Mesenteric fat pad (tissue), 1 donor: ENCODE data around the gene FAP. TPM values are rescaled to one million over a fixed set of nuclear protein-coding genes. Genes with fewer than 3 reads are reported as not detected.

Experiments
- DNase-seq: peaks from one replicate; pipeline ENCODE4 v3.0.0-alpha.2; 2020; ENCODE audit warnings: low spot score
- total RNA-seq: library from RNA; stranded (reverse); fragmentation: NEBNext Ultra II Directional; extraction: Animal tissue kit (Norgen Biotek cat#: 25700); gene quantifications from one replicate; pipeline ENCODE4 v1.2.1, GENCODE V29; 2021
- donor health status: DM: yes; HTN: yes; CAD: no.

FAP gene
- total RNA-seq, 1 donor from 2014 or later = 24.7 TPM

DNA sequence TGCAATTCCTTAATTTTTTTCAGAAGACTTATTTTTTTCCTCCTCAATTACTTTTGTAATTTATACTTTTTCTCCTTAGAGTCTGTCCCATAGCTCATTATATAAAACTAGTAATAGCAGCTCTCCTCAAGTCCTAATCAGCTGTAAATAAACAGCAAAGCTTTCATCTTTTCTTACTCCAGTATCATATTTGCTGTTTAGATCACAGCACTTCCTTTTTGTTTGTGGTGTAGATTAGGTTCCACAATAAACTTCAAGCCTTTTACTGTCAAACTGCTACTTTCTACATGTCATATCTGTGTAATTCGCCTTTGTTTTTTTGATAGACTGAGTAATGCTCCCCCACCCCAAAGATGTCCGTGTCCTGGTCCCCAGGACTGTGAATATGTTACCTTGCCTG lies 116.7 kb downstream of the FAP start:
- no peak for DNase-seq

DNA sequence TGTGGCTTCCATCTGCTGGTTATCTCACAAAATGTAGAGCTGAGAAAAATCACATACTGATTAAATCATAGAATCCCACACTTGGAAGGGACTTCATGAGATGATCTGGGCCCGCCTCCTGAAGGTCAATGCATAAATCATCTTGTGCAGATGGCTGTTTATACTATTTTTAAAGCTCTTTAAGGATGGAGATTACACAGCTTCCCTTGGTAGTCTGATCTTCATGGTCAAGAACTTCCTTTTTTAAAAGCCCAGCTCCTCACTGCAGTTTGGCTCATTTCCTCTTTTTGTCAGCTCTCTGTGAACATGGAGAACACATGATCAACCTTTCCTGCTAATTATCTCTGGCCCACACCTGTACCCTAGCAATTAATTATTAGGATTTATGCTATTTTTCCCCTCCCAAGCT lies 117.1 kb downstream of the FAP start:
- DNase-seq = no peak

DNA sequence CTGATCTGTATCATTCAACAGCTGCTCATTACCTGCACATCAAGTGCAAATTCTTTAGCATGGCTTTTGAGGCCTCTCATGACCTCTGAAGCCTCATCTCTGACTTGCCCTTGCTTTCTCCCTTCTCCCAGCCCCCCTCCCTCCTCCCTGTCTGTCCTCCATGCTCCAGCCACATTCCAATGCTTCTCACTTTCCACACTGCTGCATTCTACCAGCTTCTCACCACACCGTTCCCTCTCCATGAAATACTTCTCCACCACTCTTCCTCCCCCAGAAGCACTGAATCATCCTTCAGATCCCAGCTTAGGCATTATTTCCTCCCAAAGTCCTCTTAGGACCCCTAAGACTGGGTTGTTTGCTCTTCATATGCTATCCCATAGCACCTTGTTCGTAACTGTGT lies 118.1 kb downstream of the FAP start:
- DNase-seq = no peak

DNA sequence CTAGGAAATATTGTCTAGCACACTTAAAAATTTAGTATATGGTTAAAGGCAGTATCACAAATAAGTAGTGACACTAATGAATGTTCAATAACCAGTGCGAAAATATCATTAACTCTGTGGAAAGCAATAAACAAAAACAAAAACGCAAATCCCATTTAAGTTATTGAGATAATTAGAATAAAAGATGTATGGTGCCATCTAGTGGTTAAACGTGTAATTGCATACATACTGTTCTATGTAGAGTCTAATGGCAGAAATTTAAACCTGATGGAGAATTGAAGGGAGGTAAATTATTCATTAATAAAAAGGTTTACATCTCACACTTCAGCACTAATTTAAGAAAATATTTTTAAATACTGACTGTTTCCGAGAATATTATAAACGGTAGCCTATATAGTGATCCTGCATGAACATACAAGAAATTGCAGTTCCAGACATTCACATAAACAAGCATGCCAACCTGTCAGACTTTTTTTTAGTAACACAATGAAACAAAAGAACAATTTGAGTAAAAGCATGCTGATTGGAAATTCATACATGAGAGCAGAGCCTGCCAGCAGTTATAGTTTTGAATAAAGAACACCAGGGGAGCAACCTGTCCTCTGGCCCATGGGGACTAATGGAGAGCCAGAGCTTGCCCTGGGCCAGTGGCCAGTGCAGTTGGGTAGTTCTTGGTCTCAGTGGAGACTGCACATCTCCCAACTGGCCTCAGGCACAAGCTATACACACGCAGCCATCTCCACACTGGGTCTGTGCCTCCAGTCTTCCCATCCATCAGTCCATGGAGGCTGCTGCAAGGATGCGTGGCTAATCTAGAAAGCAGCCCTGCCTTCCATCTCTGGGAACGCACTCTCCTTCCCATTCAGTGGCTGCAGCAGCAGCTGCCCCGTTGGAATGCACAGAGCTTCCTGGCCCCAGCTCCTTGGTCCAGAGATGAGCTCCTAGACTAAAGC lies 119.2 kb downstream of the FAP start:
- no peak for DNase-seq

Other genes with a start within 250 kb of the FAP start
- 6.9 TPM for gene DPP4, start 169.2 kb downstream of the FAP start, total RNA-seq
- gene GCG, start 91.2 kb downstream of the FAP start, total RNA-seq = not detected
- gene IFIH1, start 75.2 kb upstream of the FAP start, total RNA-seq = 13.9 TPM
- 50.8 TPM for gene GCA, start 100.7 kb upstream of the FAP start, total RNA-seq